GM12878 (cell line): Measurements from ENCODE around the gene ARHGEF10L. TPM values are rescaled to one million over a fixed set of nuclear protein-coding genes. Genes with fewer than 3 reads are reported as not detected.

ENCODE experiments used
- ATAC-seq: fragments of 200-7000 bp; cut with Tn5 transposase; 3 replicates; pipeline ENCODE4 v1.9.1; 2020; ENCODE audit warnings: mild to moderate bottlenecking, moderate library complexity
- BruUV-seq: library from RNA; stranded (reverse); fragments of 400-500 nt; replicated peaks from 2 replicates; lab custom pipeline; 2021; lab: Mats Ljungman, UMichigan
- CTCF ChIA-PET: fragments of 300-600 bp; sonication (Branson Sonifier 250); formaldehyde crosslinking; extraction: SDS; loops from one replicate; lab custom pipeline; 2021; ENCODE audit warnings: inconsistent platforms; lab: Yijun Ruan, JAX
- POLR2A ChIA-PET: fragments of 350-600 bp; formaldehyde crosslinking; extraction: SDS; loops from one replicate; lab custom pipeline; 2021; ENCODE audit warnings: inconsistent platforms; lab: Charles Lee
- RAD21 ChIA-PET: fragments of 300-600 bp; sonication (Branson Sonifier 250); formaldehyde crosslinking; loops from one replicate; lab custom pipeline; 2023; ENCODE audit warnings: antibody characterized with exemption; ENCODE audit not compliant: unreplicated experiment; lab: Charles Lee
- SMC1A ChIA-PET: fragments of 300-600 bp; sonication (Branson Sonifier 250); formaldehyde crosslinking; loops from one replicate; lab custom pipeline; 2023; ENCODE audit not compliant: unreplicated experiment, uncharacterized antibody; lab: Charles Lee
- DNase-seq: peaks from one replicate; pipeline ENCODE4 v3.0.0-alpha.2; 2011; ENCODE audit warnings: low read depth, low spot score
- FAIRE-seq: peaks from 3 replicates; lab custom pipeline; 2011; peaks lifted over from hg19 to GRCh38; lab: Jason Lieb, UNC
- H2AFZ ChIP-seq: 2 replicates; pipeline ENCODE4 v1.6.0; 2011; ENCODE audit warnings: low read depth, low read length, control low read depth; ENCODE audit not compliant: control insufficient read depth
- H3K27ac ChIP-seq: 2 replicates; pipeline ENCODE4 v1.5.1; 2011; ENCODE audit warnings: control low read depth; ENCODE audit not compliant: control insufficient read depth, insufficient read depth
- H3K27me3 ChIP-seq, 2 experiments: replicated peaks in 1 of 2; 2 replicates each; pipeline versions ENCODE4 v1.6.0 to v1.6.1; 2011; ENCODE audit warnings: low read length in 1 of 2; ENCODE audit not compliant: control insufficient read depth in 2 of 2, insufficient read depth in 2 of 2
- H3K36me3 ChIP-seq, 2 experiments: 2 replicates each; pipeline ENCODE4 v1.5.1; 2011; ENCODE audit warnings: low read length in 1 of 2; ENCODE audit not compliant: control insufficient read depth in 2 of 2, insufficient read depth in 2 of 2
- H3K4me1 ChIP-seq: 2 replicates; pipeline ENCODE4 v1.6.1; 2011; ENCODE audit warnings: mild to moderate bottlenecking, low read length, moderate library complexity, mixed read lengths; ENCODE audit not compliant: control insufficient read depth, insufficient read depth
- H3K4me2 ChIP-seq: 2 replicates; pipeline ENCODE4 v1.6.0; 2011; ENCODE audit warnings: control low read depth; ENCODE audit not compliant: control insufficient read depth, insufficient read depth
- H3K4me3 ChIP-seq: fragments of 200-600 bp; sonication (generic); 2 replicates; pipeline ENCODE4 v1.5.1; 2016
- H3K79me2 ChIP-seq: 2 replicates; pipeline ENCODE4 v1.6.0; 2011; ENCODE audit warnings: low read length; ENCODE audit not compliant: control insufficient read depth, insufficient read depth
- H3K9ac ChIP-seq: 2 replicates; pipeline ENCODE4 v1.8.0; 2011; ENCODE audit warnings: low read length, control low read depth, mixed read lengths; ENCODE audit not compliant: control insufficient read depth, insufficient read depth
- H3K9me3 ChIP-seq: replicated peaks from 3 replicates; pipeline ENCODE4 v1.5.1; 2011; ENCODE audit warnings: mild to moderate bottlenecking, low read length; ENCODE audit not compliant: control insufficient read depth, insufficient read depth
- H4K20me1 ChIP-seq: 2 replicates; pipeline ENCODE4 v1.6.0; 2011; ENCODE audit not compliant: control insufficient read depth, insufficient read depth
- BACH1 ChIP-seq: fragments of 450-650 bp; IDR thresholded peaks from 2 replicates; pipeline ENCODE4 v1.6.1; 2017; ENCODE audit warnings: mild to moderate bottlenecking, borderline replicate concordance
- CHD1 ChIP-seq: IDR thresholded peaks from 2 replicates; pipeline ENCODE4 v1.6.1; 2012; ENCODE audit warnings: low read depth, low read length, improper control_type of control experiment
- IKZF2 ChIP-seq, 2 experiments: fragments of 450-650 bp; IDR thresholded peaks; 2 replicates each; pipeline ENCODE4 v1.6.1; 2017; ENCODE audit warnings: mild to moderate bottlenecking in 2 of 2, moderate library complexity in 2 of 2
- MYB ChIP-seq: fragments of 150-350 bp; IDR thresholded peaks from 2 replicates; pipeline ENCODE4 v1.6.1; 2014; ENCODE audit warnings: mild to moderate bottlenecking, low read depth, low read length, borderline replicate concordance
- PRDM15 ChIP-seq: fragments of 450-650 bp; formaldehyde crosslinking; IDR thresholded peaks from 2 replicates; pipeline ENCODE4 v1.4.0; 2020; ENCODE audit warnings: mild to moderate bottlenecking, moderate library complexity
- STAT3 ChIP-seq: IDR thresholded peaks from 2 replicates; pipeline ENCODE4 v1.6.1; 2011; ENCODE audit warnings: low read depth, low read length, improper control_type of control experiment
- TBL1XR1 ChIP-seq: IDR thresholded peaks from 2 replicates; pipeline ENCODE4 v1.6.1; 2012; ENCODE audit warnings: low read depth, low read length, improper control_type of control experiment
- TCF12 ChIP-seq: IDR thresholded peaks from 2 replicates; pipeline ENCODE4 v1.6.1; 2011; ENCODE audit warnings: low read depth, mild to moderate bottlenecking, low read length
- TCF3 ChIP-seq: IDR thresholded peaks from 2 replicates; pipeline ENCODE4 v1.6.1; 2012; ENCODE audit warnings: low read depth, mild to moderate bottlenecking, low read length, borderline replicate concordance; ENCODE audit not compliant: insufficient read depth
- ZNF24 ChIP-seq: fragments of 450-650 bp; IDR thresholded peaks from 2 replicates; pipeline ENCODE4 v1.6.1; 2017; ENCODE audit warnings: antibody characterized with exemption, mild to moderate bottlenecking
- ZZZ3 ChIP-seq: IDR thresholded peaks from 2 replicates; pipeline ENCODE4 v1.6.1; 2011; ENCODE audit warnings: low read depth; ENCODE audit not compliant: control insufficient read depth, insufficient read length
- whole genome bisulfite sequencing: methylation state at CpG from one replicate; pipeline ENCODE4 v1.1.6; 2016; ENCODE audit warnings: low lambda C conversion rate; ENCODE audit not compliant: insufficient replicate concordance, insufficient coverage; ENCODE audit errors: missing lambda C conversion rate; 5-methylcytosine and 5-hydroxymethylcytosine counted together
- in situ Hi-C: fragments of 300-500 bp; cut with MboI; formaldehyde crosslinking; loops from 9 replicates; pipeline ENCODE4 v1.14.3; 2018; ENCODE audit warnings: mixed read lengths
- intact Hi-C: fragments of 100-400 bp; cut with micrococcal nuclease; formaldehyde crosslinking; loops from one replicate; pipeline ENCODE4 v1.14.2; 2022; ENCODE audit not compliant: unreplicated experiment
- polyA plus RNA-seq, 11 experiments: library from polyadenylated mRNA; depleted of rRNA in 4 of 11; unstranded in 6 of 11; stranded (reverse) in 5 of 11; fragments of >200 nt; fragmentation: Nextera tagmentation in 4 of 11; fragmentation: Illumina TruSeq in 1 of 11; extraction: Ambion mirVana in 4 of 11; extraction: Trizol in 1 of 11; gene quantifications; 1 replicate in 1 of 11; 2 replicates in 10 of 11; pipeline versions ENCODE4 v1.2.1 to v1.2.3, GENCODE V29; 2011 to 2016; ENCODE audit warnings: inconsistent platforms in 2 of 11, missing spikeins in 2 of 11, low read depth in 1 of 11
- total RNA-seq, 4 experiments: library from RNA; depleted of rRNA in 3 of 4; stranded (reverse); fragments of >200 nt in 3 of 4; fragmentation: Illumina TruSeq in 1 of 4; extraction: Trizol in 1 of 4; gene quantifications; 2 replicates each; pipeline versions ENCODE4 v1.2.1 to v1.2.3, GENCODE V29; 2013 to 2021
- TF ChIP-seq, protein P1 (sequence below): fragments of 150-350 bp; IDR thresholded peaks from 2 replicates; pipeline ENCODE4 v1.6.1; 2016; ENCODE audit warnings: low read depth, low read length

Gene ARHGEF10L
- total and polyA plus RNA-seq, 10 of the 15 experiments (the other 5 are each of a cell fraction or from before 2014, with no cell fraction given), result 0.05 to 0.94 (median 0.28) TPM; not detected in 2

GRCh38 chr1:17700945-17701810 lies 161.7 kb downstream of the ARHGEF10L start:
- CTCF ChIA-PET, result interaction anchor here (0.6 kb wide), 1 partner anchor 773 kb away, joined by 3 read pairs; no protein-coding TSS in a partner anchor
- ATAC-seq, result no peak
- no peaks in the 10 kb centered on the region for H3K36me3 ChIP-seq
- no peaks in the 10 kb centered on the region; a peak in 2 of 4 replicates for H3K27me3 ChIP-seq
- H2AFZ ChIP-seq, result no peak overlapping the region
- no peaks in the 10 kb centered on the region for H4K20me1 ChIP-seq
- BruUV-seq, result no TSS peak
- DNase-seq, result no peak
- in situ Hi-C loops (no loop called here), intact Hi-C loops (no loop called here)
- POLR2A ChIA-PET, result no interaction called here
- H3K9me3 ChIP-seq, result no peaks in the 10 kb centered on the region
- RAD21 ChIA-PET, result no interaction called here
- TF ChIP-seq STAT3, result no peak
- no peak for TF ChIP-seq MYB
- no peak for TF ChIP-seq TCF12
- no peak for TF ChIP-seq PRDM15 (CRISPR knock-in tag)
- no peak for TF ChIP-seq IKZF2 (IDR thresholded peaks at IDR 0.05)
- no peak for TF ChIP-seq TCF3
- TF ChIP-seq, protein P1, sequence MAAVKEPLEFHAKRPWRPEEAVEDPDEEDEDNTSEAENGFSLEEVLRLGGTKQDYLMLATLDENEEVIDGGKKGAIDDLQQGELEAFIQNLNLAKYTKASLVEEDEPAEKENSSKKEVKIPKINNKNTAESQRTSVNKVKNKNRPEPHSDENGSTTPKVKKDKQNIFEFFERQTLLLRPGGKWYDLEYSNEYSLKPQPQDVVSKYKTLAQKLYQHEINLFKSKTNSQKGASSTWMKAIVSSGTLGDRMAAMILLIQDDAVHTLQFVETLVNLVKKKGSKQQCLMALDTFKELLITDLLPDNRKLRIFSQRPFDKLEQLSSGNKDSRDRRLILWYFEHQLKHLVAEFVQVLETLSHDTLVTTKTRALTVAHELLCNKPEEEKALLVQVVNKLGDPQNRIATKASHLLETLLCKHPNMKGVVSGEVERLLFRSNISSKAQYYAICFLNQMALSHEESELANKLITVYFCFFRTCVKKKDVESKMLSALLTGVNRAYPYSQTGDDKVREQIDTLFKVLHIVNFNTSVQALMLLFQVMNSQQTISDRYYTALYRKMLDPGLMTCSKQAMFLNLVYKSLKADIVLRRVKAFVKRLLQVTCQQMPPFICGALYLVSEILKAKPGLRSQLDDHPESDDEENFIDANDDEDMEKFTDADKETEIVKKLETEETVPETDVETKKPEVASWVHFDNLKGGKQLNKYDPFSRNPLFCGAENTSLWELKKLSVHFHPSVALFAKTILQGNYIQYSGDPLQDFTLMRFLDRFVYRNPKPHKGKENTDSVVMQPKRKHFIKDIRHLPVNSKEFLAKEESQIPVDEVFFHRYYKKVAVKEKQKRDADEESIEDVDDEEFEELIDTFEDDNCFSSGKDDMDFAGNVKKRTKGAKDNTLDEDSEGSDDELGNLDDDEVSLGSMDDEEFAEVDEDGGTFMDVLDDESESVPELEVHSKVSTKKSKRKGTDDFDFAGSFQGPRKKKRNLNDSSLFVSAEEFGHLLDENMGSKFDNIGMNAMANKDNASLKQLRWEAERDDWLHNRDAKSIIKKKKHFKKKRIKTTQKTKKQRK, result no peak
- no peak for TF ChIP-seq CHD1
- TF ChIP-seq ZZZ3, result no peak
- no peak for TF ChIP-seq ZNF24
- TF ChIP-seq TBL1XR1, result no peak
- no peak for TF ChIP-seq BACH1
- H3K4me1 ChIP-seq, result no peaks in the 10 kb centered on the region
- H3K4me3 ChIP-seq, result no peak overlapping the region
- SMC1A ChIA-PET, result interaction anchor here (1.1 kb wide), 1 partner anchor 9 kb away, joined by 3 read pairs; no protein-coding TSS in a partner anchor
- H3K9ac ChIP-seq, result no peak overlapping the region
- no peak for FAIRE-seq
- H3K79me2 ChIP-seq, result no peaks in the 10 kb centered on the region
- no peak overlapping the region for H3K27ac ChIP-seq
- H3K4me2 ChIP-seq, result no peak overlapping the region
- 25% methylated on average over 19 of the region's 21 CpGs for WGBS
